ENCODE data around the gene DBP. TPM values are rescaled to one million over a fixed set of nuclear protein-coding genes. Genes with fewer than 3 reads are reported as not detected.
A peak's percentile ranks its signal among the peaks of the same experiment; 100 is the strongest.

Gene DBP
- total and polyA plus RNA-seq, 10 of the 15 experiments (the other 5 are each of a cell fraction or from before 2014, with no cell fraction given): 2.0 to 10.6 (median 6.9) TPM

DNA sequence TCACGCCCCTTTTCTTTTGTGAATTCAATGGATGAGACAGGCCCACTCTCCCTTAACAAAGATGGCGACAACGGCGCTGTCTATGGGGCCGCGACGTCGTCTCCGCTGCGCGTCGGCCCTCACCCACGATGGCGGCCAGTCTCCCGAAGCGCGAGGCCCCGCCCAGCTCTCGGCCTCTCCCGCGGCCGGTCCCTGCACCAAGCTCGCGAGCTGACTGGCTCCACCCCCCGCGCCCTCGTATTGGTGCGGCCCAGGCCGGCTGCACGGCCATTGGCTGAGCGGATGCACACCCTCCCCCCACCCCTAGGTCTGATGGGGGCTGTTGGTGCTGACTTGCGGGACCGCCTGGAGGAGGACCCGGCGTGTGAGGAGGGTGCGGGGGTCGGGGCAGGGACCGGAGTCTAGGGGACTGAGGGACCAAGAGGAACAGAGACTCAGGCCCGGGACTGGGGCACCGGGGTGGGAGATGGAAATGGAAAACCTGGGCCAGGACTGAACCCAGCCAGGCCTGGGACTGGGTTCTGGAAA lies 13.0 kb downstream of the DBP start (continued):
- TF ChIP-seq RELB (IDR thresholded peaks at IDR 0.05; ENCODE audit: low read depth) (0 out of 2 replicates have a peak, but pooled peaks have one; percentile 6), ESRRA (IDR thresholded peaks at IDR 0.05; ENCODE audit: low read length) (no peak), NFYA (IDR thresholded peaks at IDR 0.05; ENCODE audit: borderline replicate concordance, low read depth, low read length) (no peak), NR2C2 (IDR thresholded peaks at IDR 0.05; ENCODE audit: borderline replicate concordance, control insufficient read depth, insufficient read length, low read depth) (no peak), CHD1 (IDR thresholded peaks at IDR 0.05; ENCODE audit: low read depth, low read length) (no peak), PAX8 (IDR thresholded peaks at IDR 0.05) (no peak), ZNF217 (IDR thresholded peaks at IDR 0.05) (no peak), POLR2AphosphoS2 (IDR thresholded peaks at IDR 0.05; ENCODE audit: low read depth, low read length) (no peak; the same call in 1 of the 2 replicates), EED (IDR thresholded peaks at IDR 0.05; ENCODE audit: low read depth) (no peak), CHD2 (IDR thresholded peaks at IDR 0.05; ENCODE audit: borderline replicate concordance, low read depth, low read length) (peak; percentile 95), RCOR1 (conservative IDR thresholded peaks at IDR 0.05; ENCODE audit: low read depth, low read length) (peak; percentile 87), WRNIP1 (IDR thresholded peaks at IDR 0.05; ENCODE audit: borderline replicate concordance, low read depth, low read length) (no peak), RAD21 (IDR thresholded peaks at IDR 0.05; ENCODE audit: insufficient read depth, low read depth, low read length) (no peak), POLR2AphosphoS5 (IDR thresholded peaks at IDR 0.05; ENCODE audit: low read length) (no peak), MXI1 (IDR thresholded peaks at IDR 0.05; ENCODE audit: low read depth, low read length) (no peak), ZNF622 (IDR thresholded peaks at IDR 0.05) (no peak), TCF7 (IDR thresholded peaks at IDR 0.05; ENCODE audit: borderline replicate concordance) (no peak), SP1 (IDR thresholded peaks at IDR 0.05; ENCODE audit: low read depth, low read length) (peak; percentile 87), CREM (IDR thresholded peaks at IDR 0.05; ENCODE audit: low read depth) (peak; percentile 91), BCL11A (IDR thresholded peaks at IDR 0.05; ENCODE audit: low read depth, low read length) (no peak), SPI1 (IDR thresholded peaks at IDR 0.05; ENCODE audit: borderline replicate concordance, insufficient read depth, low read depth, low read length) (no peak), CREB1 (IDR thresholded peaks at IDR 0.05; ENCODE audit: low read depth) (peak; percentile 92), CEBPZ (IDR thresholded peaks at IDR 0.05; ENCODE audit: low read depth, low read length) (no peak), SIN3A (IDR thresholded peaks at IDR 0.05; ENCODE audit: low read depth, low read length) (0 out of 2 replicates have a peak, but pooled peaks have one; percentile 25), HDAC6 (IDR thresholded peaks at IDR 0.05; ENCODE audit: unreplicated experiment) (no peak)
- TF ChIP-seq, protein P1, sequence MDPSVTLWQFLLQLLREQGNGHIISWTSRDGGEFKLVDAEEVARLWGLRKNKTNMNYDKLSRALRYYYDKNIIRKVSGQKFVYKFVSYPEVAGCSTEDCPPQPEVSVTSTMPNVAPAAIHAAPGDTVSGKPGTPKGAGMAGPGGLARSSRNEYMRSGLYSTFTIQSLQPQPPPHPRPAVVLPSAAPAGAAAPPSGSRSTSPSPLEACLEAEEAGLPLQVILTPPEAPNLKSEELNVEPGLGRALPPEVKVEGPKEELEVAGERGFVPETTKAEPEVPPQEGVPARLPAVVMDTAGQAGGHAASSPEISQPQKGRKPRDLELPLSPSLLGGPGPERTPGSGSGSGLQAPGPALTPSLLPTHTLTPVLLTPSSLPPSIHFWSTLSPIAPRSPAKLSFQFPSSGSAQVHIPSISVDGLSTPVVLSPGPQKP (IDR thresholded peaks at IDR 0.05; ENCODE audit: low read depth, low read length): 0 out of 2 replicates have a peak, but pooled peaks have one; percentile 25
- TF ChIP-seq, protein P2, sequence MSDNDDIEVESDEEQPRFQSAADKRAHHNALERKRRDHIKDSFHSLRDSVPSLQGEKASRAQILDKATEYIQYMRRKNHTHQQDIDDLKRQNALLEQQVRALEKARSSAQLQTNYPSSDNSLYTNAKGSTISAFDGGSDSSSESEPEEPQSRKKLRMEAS (IDR thresholded peaks at IDR 0.05; ENCODE audit: low read depth, low read length): 0 out of 2 replicates have a peak, but pooled peaks have one; percentile 36
